HG03108 (cell line): ENCODE measurements around the gene C1RL.

Experiments
- ATAC-seq: cut with Tn5 transposase; IDR thresholded peaks from one replicate; pipeline ENCODE4 v1.9.1; 2021; ENCODE audit warnings: moderate library complexity; ENCODE audit not compliant: unreplicated experiment

C1RL gene

GRCh38 chr12:7093486-7093885 lies 15.5 kb downstream of the C1RL start:
- no peak for ATAC-seq

DNA sequence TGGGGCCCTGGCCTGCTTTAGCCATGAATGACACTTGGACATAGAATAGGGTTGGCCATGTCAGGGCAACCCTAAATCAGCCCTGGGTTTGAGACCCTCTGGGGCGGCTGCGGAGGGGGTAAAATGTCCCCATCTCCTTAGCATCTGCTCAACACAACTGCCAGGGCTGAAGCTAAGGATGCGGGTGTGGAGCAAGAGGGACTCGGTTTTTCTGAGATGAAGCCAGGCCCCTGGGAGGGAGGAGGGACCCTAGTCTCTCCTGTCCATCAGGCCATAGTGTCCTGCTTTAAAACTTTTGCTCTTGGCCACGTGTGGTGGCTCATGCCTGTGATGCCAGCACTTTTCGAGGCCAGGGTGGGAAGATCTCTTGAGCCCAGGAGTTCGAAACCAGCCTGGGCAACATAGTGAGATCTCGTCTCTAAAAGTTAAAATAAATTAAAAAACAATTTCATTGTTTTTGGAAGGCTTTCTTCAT lies 16.0 kb downstream of the C1RL start:
- no peak for ATAC-seq

DNA sequence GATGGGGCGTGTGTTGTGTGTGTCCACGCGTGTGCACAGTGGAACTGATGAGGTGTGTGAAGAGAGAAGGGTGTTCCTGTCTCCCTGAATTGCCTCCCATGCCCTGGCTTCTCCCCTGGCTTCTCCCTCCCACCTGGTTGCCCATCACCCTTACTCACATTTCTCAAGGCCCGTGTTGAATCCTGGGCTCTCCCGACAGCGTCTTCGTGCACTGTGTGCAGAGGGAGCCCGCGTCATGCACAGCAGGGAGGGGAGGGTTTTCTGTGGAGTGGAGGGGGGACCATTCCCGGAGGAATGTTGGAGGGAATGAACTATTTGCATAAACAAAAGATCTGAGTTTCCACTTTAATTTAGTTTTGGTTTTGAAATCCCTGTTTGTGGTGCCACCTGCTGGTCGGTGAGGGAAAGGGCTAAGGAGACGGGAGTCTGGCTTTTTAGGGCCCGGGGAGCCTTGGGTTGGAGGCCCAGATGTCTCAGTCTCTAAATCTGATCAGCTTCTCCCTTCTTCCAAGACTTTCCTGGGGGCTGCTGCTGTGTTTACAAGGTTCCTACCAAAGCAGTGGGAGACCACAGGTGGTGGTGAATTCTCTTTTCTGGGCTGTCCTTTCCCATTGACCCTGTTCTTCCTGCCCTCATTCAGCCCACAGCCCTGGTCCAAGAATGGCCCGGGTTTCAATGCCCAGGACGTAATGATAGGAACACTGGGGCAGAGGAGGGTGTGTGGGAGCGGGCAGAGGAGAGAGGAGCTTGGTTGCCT lies 16.6 kb downstream of the C1RL start, which contains the start of gene C1R:
C1R (minus strand) TSS at position 217 of the 757 bp plus-strand sequence; CDS start at position 160, 57 bp downstream.
- no peak for ATAC-seq

DNA sequence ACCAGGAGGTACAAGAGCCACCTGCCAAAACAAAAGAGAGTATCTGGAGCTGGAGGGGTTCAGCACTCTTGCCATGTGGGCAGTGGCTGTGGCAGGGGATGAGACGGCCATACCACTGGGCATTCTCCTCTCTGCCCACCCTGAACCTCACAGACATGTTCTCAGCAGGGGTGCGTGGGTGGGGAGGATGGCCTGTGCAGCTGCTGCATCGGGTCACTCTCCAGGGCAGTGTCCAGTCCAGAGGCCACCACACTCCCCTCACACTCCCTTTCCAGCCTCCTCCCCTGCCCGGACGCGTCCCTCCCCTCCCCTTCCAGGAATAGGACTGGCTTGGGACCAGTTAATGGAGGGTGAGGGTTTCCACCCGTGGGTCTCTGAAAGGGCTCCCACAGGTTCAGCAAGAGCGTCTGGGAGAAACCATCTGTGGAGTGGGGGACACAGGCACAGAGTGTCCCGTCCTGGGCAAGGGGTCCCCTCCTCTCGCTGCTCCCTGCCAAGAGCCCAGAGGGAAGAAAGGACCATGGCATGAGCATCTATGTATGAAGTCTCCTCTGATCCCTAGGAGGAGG lies 17.3 kb downstream of the C1RL start:
- ATAC-seq = no peak

GRCh38 chr12:7091171-7091570 lies 17.8 kb downstream of the C1RL start:
- ATAC-seq = no peak

DNA sequence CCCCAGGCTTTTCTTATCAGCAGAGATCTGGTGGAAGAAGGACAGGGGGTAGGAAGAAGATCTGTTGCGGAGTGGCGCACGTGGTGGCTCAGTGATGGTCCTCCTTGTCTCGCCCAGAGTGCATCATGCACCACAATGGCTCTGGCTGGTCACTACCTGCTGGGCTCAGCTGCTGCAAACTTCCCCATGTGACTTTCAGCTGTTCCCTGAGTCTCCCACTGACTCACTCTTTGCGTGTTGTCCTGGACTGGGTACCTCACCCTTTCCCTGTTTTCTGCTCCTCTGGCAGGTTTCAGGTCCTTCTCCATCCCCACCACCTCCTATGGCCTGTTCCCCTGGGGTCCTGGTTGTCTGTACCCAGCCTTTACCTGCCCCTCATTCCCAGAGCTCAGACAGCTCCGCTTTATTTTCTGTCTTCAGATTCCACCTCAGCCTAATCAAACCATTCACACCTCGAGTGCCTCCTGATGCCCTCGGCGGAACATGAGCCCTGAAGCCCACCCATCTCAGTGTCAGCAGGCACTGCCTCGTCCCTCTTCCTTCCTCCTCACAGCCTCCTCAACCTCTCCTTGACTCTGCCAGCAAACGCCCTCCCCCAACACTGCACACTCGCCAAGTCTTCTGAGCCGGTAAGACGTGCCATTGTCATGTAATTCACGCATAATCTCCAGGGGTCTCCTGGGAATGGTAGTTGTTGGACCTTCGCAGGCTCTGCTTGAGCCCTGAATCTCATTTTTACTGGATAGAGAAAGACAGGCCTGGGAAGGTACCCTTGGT lies 18.6 kb downstream of the C1RL start:
- ATAC-seq = no peak

- ATAC-seq = no peak
Observed at GRCh38 chr12:7089196-7089871, 19.7 kb downstream of the C1RL start.

DNA sequence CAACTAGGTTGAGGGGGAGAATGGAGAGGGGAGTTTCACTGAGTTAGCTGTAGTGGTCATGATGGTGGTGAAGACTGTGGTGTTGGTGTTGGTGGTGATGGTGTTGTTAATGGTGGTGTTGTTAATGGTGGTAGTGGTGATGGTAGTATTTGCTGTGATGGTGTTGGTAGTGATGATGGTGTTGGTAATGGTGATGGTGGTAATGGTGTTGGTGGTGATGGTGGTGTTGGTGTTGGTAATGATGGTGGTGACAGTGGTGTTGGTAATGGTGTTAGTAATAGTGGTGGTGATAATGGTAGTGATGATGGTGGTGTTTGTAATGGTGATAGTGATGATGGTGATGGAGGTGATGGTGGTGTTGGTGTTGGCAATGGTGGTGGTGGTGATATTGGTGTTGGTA lies 25.9 kb downstream of the C1RL start:
- no peak for ATAC-seq

DNA sequence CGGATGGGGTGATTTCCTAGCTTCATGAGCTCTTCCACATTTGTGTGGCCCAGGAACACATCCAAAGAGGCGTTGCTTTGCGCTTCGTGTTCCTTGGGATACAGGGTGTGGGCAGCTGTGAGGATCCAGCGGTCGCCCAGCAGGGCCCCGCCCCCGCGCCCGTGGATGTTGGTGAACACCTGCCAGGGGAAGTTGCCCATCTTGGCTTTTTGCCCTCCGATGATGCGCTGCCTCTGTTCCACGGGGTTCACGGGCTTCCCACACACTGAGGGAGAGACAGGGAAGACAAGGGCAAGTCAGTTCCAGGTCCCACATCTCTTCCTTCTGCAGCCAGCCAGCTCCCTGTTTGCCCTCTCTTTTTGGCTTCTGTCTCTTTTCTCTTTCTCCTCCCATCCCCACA lies 28.0 kb downstream of the C1RL start:
- no peak for ATAC-seq

- ATAC-seq = no peak
Observed at GRCh38 chr12:7079826-7080125, 29.2 kb downstream of the C1RL start.

- no peak for ATAC-seq
Observed at GRCh38 chr12:7078163-7078562, 30.9 kb downstream of the C1RL start.

DNA sequence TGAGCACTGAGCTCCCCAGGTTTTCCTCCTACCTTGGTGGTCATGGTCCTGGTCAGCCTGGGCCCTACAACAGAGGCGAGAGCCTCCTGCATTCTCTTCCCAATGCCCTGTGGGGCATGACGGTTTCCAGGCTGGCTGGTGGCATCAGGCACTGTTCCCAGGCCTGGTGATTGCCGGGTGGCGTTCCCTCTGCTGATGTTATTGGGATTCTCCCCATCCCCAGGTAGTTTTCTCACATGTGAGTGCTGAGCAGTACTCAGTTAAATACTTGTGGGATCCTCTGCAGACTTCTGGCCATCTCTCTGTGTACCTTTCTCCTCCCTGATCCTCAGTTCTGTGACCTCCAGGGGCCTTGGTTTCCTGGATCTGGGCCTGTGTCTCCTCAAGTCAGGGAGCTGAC lies 32.5 kb downstream of the C1RL start:
- ATAC-seq = no peak

- no peak for ATAC-seq
Observed at GRCh38 chr12:7075939-7076338, 33.1 kb downstream of the C1RL start.

DNA sequence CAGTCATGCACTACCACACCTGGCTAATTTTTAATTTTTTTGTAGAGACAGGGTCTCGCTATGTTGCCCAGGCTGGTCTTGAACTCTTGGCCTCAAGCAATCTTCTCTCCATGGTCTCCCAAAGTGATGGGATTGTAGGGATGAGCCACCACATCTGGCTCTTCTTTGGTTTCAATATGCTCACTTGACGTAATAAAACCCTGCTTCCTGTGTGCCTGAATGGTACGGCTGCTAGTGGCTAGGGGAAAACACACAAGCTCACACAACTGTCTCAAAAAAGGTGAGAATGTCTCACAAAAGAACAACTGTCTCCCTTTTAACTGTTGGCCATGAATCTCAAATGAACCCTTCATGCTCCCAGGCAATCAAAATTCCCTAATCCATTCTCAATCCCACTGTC lies 33.5 kb downstream of the C1RL start:
- ATAC-seq = no peak

GRCh38 chr12:7073946-7074345 lies 35.1 kb downstream of the C1RL start:
- ATAC-seq = no peak

GRCh38 chr12:7072554-7072953 lies 36.5 kb downstream of the C1RL start:
- ATAC-seq = no peak

DNA sequence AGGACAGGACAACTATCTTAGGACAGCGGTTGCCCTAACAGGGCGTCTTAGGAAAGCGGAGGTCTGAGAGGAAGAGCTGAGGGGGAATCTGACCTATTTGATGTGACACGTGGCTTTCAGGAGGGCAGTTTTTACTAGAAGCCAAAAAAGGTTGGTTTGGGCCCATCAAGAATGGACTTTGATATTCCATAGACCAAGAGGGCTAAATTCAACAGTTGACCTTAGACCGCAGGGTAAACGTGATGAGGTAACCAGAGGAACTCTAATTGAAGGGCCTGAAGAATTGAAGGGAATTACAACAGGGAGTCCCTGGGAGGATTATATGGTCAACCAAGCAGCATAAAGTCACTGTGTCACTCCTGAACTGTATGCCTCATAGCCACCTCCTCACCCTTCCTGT lies 37.0 kb downstream of the C1RL start:
- ATAC-seq = no peak

GRCh38 chr12:7069386-7069785 lies 39.6 kb downstream of the C1RL start:
- ATAC-seq = no peak

DNA sequence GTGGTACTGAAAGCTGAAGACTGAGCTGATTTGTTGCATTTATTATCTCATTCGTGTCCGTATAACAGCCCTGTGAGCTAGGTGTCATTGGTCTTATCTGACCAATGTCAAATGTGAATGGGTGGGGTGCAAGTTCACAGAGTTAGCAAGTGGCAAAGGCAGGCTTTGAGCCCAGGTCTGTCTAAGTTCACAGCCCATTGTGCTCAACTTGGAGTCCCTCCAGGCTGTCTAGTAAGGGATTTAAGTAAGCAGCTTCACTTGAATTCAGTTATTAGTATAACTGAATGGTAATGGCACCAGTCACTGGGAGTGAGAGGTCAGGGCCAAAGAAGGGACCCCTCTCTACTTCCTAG lies 40.0 kb downstream of the C1RL start:
- no peak for ATAC-seq

DNA sequence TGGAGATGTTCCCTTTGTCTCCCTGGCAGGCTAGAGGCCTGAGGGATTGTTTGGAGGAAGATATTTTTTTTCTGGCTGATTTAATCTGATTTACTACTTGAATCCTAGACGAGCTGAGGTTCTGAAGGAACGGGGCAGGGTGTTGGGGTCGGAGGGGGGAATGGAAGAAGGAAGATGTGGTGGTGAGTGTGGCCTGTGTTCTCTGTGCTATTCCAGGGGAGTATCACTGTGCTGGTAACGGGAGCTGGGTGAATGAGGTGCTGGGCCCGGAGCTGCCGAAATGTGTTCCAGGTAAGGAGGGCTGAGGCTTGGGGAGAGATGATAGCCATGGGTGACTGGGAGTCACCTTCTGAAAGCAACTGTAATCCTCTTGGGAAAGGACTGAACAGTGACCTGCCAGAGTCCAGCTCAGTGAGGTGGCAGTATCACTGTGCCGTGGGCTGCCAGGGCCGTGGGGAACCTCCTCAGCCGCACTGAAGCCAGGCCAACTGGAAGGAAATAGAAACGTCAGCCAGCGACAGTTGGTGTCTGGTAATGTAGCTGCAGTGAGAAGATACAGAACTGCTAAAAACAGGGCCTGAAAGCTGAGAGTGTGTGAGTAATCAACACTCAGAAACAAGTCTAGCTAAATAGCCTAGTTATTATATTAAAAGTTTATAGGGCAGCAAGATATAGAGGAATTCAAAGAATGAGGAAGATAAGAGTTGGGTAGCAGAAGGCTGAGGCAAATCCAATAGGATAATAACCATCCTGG lies 40.6 kb downstream of the C1RL start:
- ATAC-seq = no peak

GRCh38 chr12:7067096-7067495 lies 41.9 kb downstream of the C1RL start:
- no peak for ATAC-seq
